GM19438 (cell line): Measurements from ENCODE around the gene PACS1.
"Not testable (repeated sequence)": the region's sequence is repeated elsewhere in the genome, so short reads cannot be mapped to it uniquely, and the experiment has no call there.

ENCODE experiments used
- ATAC-seq: cut with Tn5 transposase; IDR thresholded peaks from one replicate; pipeline ENCODE4 v1.9.1; 2021; ENCODE audit warnings: low read depth; ENCODE audit not compliant: unreplicated experiment

Gene PACS1

DNA sequence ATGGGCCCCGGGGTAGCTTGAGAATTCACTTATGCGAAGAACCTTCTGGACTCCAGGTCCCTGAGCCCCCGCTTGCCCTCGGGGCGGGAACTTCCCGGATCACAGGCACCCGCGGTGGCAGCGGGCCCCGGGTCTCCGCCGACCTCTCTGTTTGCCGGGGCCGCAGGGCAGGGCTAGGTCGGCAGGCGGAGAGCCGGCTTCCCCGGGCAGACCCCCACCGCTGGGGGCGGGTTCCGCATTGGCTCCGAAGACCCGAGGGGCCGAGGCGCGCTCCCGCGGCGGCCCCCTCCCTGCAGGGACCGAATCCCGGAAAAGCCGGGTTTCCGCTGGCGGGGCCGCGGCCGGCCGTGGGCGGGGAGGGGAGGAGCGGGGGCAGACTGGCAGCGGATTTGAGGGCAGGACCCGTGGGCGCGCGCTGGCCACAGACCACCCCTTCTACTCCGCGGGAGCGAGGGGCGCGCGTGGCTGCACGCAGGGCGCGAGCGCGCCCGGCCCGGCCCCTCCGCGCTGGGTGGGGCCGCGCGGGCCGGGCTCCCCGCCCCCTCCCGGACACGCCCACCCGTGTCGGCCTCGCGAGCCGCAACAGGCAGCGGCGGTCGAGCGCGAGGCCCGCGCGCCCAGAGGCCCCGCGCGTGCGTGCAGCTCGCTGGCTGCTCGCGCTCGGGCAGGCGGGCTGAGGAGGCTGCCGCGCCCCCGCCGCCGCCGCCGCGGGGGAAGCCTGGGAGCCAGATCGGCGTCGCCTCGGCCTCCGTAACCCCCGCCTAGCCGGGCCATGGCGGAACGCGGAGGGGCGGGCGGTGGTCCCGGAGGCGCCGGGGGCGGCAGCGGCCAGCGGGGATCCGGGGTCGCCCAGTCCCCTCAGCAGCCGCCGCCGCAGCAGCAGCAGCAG, at the start of gene PACS1:
Gene PACS1, plus strand, starts transcription at position 558 of the 889 bp plus-strand sequence. Its CDS starts 215 bp downstream, at position 773.
- ATAC-seq: peak; percentile 40

GRCh38 chr11:66020618-66021357, 49.3 kb upstream of the PACS1 start:
- no peak for ATAC-seq

- no peak for ATAC-seq
Observed at GRCh38 chr11:66022401-66023185, 47.5 kb upstream of the PACS1 start.

GRCh38 chr11:66023186-66023440, 47.0 kb upstream of the PACS1 start:
- ATAC-seq: not testable (repeated sequence)

DNA sequence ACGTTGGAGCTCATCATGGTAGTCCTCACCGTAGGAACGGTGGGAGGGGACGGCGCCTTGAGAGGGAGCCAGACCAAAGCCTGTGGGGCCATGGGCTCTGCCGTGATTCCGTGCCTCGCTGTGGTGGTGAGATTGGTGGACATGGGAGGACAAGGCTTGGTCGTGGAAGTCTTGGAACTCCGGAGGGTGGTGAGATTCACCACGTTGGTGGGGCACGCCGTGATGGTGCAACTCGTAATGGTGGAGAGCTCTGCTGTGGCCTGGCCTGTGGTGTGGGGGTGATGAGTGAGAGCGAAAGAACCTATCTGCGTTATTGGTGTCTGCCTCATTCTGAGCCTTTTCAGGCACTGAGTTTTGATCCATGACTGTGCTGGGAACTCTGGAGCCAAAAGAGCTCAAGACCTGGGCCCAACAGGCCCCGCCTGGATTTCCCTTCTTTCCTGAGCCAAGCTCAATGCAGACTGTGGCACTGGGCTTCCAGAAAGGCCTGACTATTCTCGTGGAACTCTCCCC, 44.0 kb upstream of the PACS1 start, which contains the start of gene CATSPER1:
Gene CATSPER1, minus strand, starts transcription at position 463 of the 513 bp plus-strand sequence. Its CDS starts 100 bp downstream, at position 363.
- ATAC-seq: no peak

- no peak for ATAC-seq
Observed at GRCh38 chr11:66032957-66033735, 36.9 kb upstream of the PACS1 start.

DNA sequence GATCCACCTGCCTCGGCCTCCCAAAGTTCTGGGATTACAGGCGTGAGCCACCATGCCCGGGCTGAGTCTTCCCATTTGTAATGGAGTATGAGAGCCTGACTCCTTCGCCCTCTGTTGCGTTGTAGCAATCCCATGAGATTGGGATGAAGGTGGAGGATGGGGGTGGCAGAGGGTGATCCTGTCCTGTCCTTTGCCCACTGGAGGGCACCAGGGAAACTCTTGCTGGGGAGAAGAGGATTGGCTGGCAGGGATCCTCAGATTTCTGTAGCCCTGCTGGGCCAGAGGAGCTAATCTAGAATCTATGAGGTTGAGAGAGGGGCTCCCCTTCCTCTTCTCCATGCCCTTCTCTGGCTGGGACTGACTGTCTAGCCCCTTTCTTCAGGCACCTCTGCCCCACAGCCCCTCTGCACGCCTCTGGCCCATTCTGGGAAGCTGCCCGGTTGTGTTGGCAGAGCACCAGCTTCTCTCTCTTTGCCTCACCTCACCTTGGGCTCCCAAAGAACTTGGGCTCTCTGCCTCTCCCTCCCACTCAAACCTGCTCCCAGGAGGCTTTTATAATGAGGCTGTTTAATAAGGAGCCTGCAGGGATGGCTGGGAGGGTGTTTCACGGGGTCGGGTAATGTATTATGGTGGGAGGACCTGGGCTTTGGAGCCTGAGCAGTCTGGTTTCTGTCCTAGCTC, 34.3 kb upstream of the PACS1 start:
- no peak for ATAC-seq

DNA sequence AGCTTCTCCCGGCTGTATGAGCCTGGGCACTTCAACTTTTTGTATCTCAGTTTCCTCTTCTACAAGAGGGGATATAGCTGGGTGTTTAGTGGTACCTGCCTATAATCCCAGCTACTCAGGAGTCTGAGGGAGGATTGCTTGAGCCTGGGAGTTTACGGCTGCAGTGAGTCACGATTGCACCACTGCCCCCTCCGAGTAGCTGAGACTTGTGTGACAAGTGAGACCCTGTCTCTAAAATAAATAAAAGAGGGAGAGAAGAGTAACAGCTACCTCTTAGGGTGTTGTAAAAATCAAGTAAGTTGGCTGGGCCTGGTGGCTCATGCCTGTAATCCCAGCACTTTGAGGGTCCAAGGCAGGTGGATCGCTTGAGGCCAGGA, 33.8 kb upstream of the PACS1 start:
- no peak for ATAC-seq

DNA sequence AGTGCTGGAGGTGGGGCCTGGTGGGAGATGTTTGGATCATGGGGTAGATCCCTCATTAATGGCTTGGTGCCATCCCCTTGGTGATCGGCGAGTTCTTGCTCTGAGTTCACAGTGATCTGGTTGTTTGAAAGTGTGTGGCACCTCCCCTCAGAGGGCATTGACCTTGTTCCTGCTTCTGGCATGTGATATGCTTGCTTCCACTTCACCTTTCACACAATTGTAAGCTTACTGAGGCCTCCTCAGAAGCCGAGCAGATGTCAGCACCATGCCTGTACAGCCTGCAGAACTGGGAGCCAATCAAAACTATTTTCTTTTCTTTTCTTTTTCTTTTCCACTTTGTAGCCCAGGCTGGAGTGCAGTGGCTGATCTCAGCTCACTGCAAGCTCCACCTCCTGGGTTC, 32.7 kb upstream of the PACS1 start:
- ATAC-seq: no peak

DNA sequence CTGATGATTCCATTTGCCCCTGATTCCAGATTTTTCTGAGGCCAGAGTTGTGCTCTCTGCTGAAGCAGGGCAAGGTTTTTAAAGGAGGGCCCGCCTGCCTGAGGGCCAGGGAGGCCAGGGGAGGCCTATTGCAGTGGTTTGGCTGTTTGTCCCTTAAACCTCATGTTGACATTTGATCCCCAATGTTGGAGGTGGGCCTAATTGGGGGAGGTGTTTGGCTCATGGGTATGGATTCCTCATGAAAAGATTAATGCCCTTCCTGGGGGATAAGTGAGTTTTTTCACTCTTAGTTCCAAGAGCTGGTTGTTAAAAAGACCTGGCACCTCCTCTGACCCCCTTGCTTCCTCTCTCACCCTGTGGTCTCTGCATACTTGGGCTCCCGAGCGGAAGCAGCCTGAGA, 30.3 kb upstream of the PACS1 start:
- ATAC-seq: no peak

DNA sequence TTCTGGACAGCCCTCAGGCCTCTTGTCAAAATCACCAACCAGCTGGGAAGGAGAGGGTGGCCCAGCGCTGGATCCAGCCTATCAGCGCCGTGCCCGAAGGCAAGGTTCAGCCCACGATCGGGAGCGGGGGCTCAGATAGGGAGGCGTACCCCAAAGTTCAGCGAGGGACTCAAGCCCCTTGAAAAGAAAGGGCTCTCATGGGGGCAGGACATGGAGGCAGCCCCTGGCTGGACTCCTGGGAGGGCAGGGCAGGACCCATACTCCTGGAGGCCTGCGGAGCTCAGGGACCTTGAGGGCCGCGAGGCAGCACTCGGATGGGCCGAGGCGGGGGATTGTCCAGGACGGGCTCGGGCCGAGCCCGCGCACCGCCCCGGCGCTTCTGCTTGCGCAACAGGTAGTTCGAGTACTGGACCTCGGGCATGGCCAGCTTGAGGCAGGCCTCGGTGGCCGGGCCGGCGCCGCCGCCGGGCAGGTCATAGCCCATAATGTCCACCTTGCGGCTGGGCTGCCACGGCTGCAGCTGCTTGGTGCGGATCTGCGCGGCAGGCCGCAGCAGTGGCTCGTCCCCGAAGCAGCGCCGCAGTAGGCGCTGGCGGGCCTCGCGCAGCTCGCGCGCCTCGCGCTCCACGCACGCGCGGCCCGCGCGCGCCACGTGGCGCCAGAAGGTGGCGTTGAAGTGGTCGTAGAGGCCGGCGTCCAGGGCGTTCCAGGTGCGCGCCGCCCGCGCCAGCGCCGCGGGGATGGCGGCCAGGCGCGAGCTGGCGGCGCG, 27.7 kb upstream of the PACS1 start:
- ATAC-seq: no peak

GRCh38 chr11:66042996-66043906, 26.8 kb upstream of the PACS1 start:
- ATAC-seq: no peak

GRCh38 chr11:66044757-66045156, 25.3 kb upstream of the PACS1 start:
- ATAC-seq: no peak

DNA sequence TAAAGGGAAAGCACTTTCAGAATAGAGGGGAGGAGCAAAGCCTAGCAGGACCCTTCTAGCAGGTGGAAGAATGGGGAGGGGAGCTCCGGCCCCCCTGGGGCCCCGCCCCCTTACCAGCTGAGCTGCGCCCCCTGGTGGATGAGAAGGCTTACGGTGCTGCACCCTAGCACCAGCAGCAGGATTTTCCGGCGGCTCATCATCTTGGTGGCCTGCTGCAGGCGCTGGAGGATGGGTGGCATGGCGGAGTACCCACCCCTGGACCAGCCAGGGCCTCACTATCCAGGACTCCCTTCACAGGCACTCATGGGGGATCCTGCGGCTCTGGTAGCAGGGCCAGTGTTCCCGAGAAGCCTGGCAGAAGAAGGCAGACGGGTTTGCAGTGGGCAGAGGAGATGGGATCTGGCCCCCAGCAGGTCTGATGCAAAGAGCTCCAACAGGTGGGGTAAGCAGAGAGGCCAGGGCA, 24.9 kb upstream of the PACS1 start:
- no peak for ATAC-seq

- ATAC-seq: no peak
Observed at GRCh38 chr11:66046901-66047300, 23.2 kb upstream of the PACS1 start.

GRCh38 chr11:66047541-66048365, 22.3 kb upstream of the PACS1 start:
- no peak for ATAC-seq
